GM19397 (cell line): ENCODE measurements around the gene SNTG2.

Source experiments
- ATAC-seq: cut with Tn5 transposase; IDR thresholded peaks from one replicate; pipeline ENCODE4 v1.9.1; 2021; ENCODE audit warnings: mild to moderate bottlenecking, moderate library complexity; ENCODE audit not compliant: unreplicated experiment

The SNTG2 gene

GRCh38 chr2:1265454-1265853 lies 314.8 kb downstream of the SNTG2 start:
- no peak for ATAC-seq

DNA sequence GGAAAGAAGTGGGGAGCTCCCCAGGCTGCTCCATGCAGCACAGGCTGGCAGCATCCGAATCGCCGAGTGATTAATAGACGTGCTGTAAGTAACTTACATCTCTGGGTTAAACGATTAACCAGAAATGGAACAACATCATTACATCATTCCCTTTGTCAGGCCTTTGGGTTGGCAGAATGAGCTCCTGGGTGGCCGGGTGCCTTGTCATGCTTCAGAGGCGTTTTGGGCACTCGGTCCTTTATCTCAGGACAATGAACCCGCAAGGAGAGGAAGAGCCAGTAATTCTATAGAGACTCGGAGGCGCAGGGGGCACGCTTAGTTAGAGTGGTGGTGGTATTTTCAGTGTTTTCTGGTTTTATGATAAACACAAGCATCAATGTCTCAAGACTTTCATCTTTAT lies 315.7 kb downstream of the SNTG2 start:
- no peak for ATAC-seq

DNA sequence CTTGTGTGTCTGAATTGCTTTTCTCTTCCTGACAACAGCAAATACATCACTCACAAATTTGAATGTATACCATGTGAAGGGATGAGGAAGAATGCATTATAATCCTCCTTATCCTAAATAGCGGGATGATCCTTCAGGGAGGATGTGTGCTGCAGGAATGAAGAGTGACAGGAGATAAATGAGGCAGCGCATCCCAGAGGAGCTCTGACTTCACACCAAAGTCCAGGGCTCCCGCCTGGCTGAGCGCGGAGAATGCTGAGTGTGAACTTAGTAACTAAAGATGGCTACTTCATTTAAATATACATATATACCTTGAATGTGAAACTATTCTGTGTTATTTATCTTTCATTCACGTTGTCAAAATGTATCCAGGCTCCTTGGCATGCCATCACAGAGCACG lies 317.4 kb downstream of the SNTG2 start:
- no peak for ATAC-seq

- ATAC-seq, result no peak
Measured at GRCh38 chr2:1269812-1270211, 319.2 kb downstream of the SNTG2 start.

- no peak for ATAC-seq
Measured at GRCh38 chr2:1272835-1273234, 322.2 kb downstream of the SNTG2 start.

DNA sequence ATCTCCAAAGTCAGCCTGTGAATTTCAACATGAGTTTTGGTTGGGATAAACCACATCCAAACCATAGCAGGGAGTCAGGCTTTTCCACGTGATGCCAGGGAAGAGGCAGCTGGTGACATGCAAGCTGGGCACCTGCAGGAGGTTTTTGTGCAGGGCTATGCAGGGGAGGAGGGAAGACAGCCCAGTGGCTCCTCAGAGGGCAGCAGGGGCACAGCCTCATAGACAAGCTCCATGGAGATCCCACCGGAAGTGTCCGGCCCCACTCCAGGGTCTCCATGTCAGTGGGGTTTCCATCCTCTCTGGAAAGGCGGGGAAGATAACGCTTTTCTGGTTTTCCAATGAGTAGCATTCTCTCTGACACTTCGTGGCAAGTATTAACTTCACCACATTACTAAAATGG lies 327.0 kb downstream of the SNTG2 start:
- no peak for ATAC-seq

- no peak for ATAC-seq
Measured at GRCh38 chr2:1278125-1278524, 327.5 kb downstream of the SNTG2 start.

DNA sequence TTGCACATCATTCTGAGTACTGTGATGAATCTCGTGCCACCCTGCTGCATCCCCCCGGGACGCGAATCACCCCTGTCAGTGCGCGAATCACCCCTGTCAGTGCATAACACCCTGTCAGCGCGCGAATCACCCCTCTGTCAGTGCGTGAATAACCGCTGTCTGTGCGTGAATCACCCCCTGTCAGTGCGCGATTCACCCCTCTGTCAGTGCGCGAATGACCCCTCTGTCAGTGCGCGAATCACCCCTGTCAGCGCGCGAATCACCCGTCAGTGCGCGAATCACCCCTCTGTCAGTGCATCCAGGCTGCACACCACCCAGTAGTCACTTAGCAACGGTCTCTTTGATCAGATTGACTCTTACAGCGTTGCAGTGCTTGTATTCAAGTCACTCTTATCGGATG lies 328.2 kb downstream of the SNTG2 start:
- ATAC-seq, result no peak

GRCh38 chr2:1282552-1282951 lies 331.9 kb downstream of the SNTG2 start:
- no peak for ATAC-seq

GRCh38 chr2:1283020-1283801 lies 332.6 kb downstream of the SNTG2 start:
- ATAC-seq, result no peak

- ATAC-seq, result no peak
Measured at GRCh38 chr2:1283871-1284270, 333.2 kb downstream of the SNTG2 start.

DNA sequence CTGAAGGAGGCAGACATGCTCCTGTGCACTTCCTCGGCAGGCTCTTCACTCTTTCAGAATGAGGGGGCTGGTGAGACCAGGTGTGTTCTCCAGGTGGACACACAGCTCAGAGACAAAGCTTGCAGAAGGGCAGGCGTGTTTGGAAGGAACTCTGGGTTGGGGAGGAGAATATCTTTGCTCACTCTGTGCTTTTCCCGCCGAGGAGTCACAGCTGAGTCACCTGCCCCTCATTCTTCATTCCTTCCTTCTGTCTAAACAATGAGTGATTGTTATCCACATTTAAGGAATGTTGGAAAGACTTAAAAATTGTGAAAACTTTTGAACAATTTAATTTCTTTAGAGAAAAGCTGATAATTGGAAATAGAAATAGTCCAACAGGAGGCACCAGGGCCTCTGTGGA lies 336.3 kb downstream of the SNTG2 start:
- ATAC-seq, result no peak

DNA sequence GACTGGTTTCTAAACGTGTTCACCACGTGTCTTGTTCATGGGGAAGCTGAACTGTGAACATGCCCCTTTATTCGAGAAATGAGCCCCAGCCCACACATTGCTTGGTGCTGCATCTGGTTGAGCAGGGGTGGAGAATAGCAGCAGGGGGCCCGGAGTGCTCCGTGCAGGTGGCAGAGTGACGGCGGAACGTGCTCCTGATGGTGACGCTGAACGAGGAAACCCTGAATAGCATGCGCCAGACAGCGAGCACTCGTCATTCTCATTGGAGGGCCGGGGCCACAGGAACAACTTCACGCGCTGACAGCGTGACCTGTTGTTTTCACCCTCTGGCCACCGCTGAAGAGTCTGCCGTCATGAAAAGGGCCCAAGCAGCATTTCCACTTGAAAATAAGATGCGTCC lies 336.8 kb downstream of the SNTG2 start:
- no peak for ATAC-seq

- ATAC-seq, result no peak
Measured at GRCh38 chr2:1294900-1295299, 344.3 kb downstream of the SNTG2 start.

DNA sequence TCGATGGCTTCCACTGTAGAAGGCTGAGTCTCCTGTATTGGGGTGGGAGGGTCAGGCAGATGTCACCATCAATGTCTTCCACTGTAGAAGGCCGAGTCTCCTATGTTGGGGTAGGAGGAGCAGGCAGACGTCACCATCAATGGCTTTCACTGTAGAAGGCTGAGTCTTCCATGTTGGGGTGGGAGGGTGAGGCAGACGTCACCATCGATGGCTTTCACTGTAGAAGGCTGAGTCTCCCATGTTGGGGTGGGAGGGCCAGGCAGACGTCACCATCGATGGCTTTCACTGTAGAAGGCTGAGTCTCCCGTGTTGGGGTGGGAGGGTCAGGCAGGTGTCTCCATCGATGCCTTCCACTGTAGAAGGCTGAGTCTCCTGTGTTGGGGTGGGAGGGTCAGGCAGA lies 345.1 kb downstream of the SNTG2 start:
- ATAC-seq, result no peak

DNA sequence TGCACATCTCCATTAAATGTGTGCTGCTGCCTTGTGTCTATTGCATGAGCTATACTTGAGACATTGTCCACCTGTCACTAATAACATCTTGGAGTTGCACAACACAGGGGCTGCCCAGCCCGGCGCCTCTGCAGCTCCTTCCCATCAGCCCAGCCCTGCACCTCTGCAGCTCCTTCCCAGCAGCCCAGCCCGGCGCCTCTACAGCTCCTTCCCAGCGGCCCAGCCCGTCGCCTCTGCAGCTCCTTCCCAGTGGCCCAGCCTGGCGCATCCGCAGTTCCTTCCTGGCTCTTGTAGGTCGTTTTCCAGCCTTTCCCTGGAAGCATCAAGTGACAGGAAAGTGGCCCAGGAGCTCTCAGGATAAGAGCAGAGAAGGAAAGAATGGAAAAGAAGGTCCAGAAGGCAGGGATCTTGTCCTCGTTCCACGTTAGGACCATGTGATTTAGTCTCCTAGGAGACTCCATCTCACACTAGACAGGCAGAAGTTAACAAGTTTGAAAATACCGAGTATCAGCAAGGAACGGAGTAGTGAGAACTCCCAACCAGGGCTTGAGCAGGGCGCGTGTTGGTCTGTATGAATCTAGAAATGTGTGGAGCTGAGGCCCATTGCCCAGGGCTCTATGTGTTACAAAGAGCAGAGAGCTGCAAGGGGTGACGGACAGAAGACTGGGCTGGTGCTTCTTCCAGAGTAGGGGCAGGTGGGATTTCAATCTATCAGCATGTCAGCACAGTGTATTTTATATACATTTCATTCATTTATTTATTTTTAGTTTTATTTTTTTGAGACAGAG lies 346.9 kb downstream of the SNTG2 start:
- no peak for ATAC-seq

- no peak for ATAC-seq
Measured at GRCh38 chr2:1299043-1299442, 348.4 kb downstream of the SNTG2 start.

- no peak for ATAC-seq
Measured at GRCh38 chr2:1300284-1300683, 349.6 kb downstream of the SNTG2 start.

GRCh38 chr2:1301056-1301455 lies 350.4 kb downstream of the SNTG2 start:
- ATAC-seq, result no peak

DNA sequence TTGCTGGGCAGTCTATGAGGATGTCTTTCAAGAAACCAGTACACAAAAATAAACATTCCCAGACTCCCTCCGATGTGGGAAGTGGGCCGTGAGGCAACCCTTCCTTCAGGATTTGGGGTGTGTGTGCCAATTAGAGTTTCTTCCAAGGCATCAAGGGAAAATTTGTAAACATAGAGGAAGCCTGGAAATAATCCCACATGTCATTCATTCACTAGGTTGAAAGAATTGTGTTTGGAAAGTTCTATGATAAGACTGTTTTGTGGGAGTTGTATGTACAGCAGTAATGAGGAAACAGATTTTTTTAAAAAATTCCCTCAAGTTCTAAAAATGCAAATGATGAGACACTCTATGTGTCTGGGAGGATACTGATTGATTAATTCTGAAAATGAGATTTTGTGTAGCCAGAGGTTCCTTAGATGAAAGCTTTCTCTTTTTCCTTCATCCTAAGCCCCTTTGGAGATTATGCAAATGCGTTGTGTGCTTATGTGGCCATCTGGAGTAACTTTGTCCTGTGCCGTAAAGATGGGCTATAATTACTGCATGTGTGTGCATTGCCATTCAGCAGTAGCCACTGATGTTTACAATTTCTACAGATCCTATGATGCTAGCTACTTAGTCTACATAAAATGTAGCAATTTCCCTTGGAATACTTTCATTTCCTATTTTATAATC lies 354.8 kb downstream of the SNTG2 start:
- no peak for ATAC-seq

GRCh38 chr2:1306014-1306686 lies 355.5 kb downstream of the SNTG2 start:
- ATAC-seq, result no peak
